GM19328 (cell line): Measurements from ENCODE around the gene SIRPA.

Source experiments
- ATAC-seq: cut with Tn5 transposase; IDR thresholded peaks from one replicate; pipeline ENCODE4 v1.9.1; 2021; ENCODE audit warnings: mild to moderate bottlenecking, moderate library complexity; ENCODE audit not compliant: unreplicated experiment

SIRPA gene

GRCh38 chr20:1868856-1869255, 26.4 kb upstream of the SIRPA start:
- ATAC-seq: no peak

DNA sequence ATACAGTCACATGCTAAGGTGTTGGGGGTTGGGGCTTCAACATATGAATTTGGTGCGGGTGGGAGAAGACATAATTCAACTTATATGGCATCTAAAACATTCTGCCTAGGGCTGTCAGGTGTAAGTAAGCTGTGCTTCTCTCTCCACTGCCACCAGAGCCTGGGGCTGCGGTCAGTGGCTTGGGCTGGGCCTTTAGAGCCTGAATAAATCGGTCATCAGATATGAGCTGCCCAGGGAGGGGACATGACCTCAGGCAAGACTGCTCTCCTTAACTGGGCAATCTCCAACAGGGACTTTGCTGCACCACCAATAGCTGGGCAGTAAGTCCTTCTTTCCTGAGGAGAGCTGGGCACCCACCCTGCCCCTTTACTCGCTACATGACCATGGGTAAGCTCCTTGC, 24.9 kb upstream of the SIRPA start:
- no peak for ATAC-seq

GRCh38 chr20:1870792-1871550, 24.2 kb upstream of the SIRPA start:
- ATAC-seq: no peak

DNA sequence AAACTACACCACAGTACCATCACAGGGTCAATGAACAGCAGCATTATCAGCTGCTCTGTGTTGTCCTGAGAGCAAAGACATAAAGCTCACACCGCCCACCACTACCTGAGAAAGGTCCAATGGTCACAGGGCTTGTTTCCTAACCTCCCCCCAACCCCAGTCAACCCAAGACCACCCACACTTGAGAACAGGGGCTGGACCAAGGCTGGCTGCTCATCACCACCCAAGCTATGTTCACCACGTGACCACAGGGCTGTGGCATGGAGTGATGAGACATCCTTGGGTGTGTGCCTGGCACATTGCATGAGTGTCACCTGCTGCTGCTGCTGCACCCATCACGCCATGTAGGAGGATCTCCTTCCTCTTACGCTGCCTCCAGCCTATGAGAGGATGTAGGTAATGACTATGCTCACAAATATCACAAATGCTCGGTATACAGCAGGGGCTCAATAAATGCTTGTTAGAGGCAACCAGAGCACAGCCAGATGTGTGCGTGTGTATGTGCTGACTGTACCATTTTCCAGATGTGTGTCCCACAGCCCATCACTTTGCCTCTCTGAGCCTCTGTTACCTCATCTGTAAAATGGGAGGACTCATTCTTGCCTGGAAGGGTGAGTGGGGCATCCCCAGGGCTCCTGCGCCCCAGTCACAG, 23.3 kb upstream of the SIRPA start:
- no peak for ATAC-seq

- no peak for ATAC-seq
Observed at GRCh38 chr20:1872459-1873097, 22.6 kb upstream of the SIRPA start.

GRCh38 chr20:1874450-1875182, 20.6 kb upstream of the SIRPA start:
- ATAC-seq: no peak

- no peak for ATAC-seq
Observed at GRCh38 chr20:1875183-1875554, 20.0 kb upstream of the SIRPA start.

GRCh38 chr20:1875762-1876161, 19.4 kb upstream of the SIRPA start:
- ATAC-seq: no peak

DNA sequence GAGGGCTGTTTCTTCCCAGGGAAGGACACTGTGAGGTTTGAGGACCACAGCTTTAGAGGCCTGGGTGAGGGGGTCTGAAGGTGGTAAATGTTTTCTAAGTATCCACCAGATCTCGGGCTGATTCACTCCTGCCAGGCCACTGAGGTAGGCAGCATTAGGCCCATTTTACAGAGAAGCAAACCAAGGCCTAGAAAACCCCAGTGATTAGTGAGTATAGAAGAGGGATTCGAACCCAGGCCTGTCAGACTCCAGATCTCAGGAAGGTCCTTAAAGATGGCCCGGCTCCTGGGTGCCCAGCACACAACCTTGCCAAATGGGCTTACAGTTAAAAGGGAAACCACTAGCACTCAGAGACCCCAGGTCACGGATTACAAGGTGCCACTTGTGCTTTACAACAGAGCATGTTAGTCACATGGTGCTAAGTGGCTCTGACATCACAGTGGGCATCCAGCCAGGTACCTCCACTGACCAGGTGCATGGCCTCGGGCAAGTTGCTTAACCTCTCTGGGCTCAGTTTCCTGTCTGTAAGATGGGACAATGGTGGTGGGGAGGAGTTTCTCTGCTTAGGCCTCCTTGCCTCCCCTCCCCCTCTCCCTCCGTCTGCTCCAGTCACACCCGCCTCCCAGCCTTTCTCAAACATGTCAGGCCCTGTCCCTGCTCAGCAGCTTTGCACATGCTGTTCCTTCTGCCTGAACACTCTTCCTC, 18.8 kb upstream of the SIRPA start:
- no peak for ATAC-seq

DNA sequence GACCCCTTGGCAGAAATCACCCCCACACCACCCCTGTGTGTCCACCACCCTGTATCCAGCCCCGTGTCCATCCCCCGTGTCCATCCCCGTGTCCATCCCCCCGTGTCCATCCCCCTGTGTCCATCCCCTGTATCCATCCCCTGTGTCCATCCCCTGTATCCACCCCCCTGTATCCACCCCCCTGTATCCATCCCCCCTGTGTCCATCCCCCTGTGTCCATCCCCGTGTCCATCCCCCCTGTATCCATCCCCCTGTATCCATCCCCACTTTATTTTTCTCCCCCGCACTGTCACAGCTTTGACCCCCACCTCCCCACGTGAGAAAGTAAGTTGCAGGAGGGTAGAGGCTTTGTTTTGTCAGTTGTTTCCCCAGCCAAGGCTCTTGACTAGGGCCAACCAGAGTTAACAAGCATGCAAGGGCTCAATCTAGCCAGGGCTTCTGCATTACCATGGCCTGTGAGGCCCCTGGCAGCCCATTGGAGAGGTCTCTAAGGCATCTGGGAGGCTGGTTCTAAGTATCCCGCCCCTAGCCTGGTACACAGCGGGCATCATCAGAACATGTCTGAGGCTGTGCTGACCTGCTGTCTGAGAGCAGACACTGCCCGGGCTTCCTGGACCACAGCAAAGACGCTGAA, 18.1 kb upstream of the SIRPA start:
- ATAC-seq: no peak

DNA sequence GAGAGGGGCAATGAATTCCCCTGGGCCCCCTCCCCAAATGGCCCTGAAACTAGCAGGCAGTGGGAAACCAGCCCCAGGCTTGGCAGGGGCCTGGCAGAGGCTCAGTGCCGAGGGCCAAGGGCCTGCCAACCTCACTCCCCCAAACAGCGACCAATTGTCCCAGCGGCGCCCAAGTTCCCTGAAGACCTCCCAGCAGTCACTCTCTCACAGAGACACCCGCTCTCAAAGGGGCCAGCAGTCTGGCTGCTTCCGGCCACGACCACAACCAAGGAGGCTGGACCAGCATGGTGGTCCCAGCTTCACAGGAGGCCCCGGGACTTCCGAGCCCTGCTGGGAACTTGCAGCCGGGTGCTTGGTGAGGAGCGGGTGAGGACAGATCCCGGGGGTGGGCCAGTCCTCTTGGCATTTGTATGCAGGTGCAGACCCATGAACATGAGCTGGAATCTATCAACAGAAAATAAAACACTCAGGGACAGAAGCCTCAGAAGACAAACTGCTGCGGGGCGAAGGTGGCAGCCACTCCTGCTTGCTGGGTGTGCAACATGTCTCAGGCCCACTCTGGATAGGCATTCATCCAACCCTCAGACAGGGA, 17.5 kb upstream of the SIRPA start:
- ATAC-seq: no peak

GRCh38 chr20:1879369-1879768, 15.8 kb upstream of the SIRPA start:
- ATAC-seq: no peak

GRCh38 chr20:1879934-1880333, 15.3 kb upstream of the SIRPA start:
- no peak for ATAC-seq

GRCh38 chr20:1880529-1881239, 14.5 kb upstream of the SIRPA start:
- no peak for ATAC-seq

- ATAC-seq: no peak
Observed at GRCh38 chr20:1881240-1881835, 13.9 kb upstream of the SIRPA start.

DNA sequence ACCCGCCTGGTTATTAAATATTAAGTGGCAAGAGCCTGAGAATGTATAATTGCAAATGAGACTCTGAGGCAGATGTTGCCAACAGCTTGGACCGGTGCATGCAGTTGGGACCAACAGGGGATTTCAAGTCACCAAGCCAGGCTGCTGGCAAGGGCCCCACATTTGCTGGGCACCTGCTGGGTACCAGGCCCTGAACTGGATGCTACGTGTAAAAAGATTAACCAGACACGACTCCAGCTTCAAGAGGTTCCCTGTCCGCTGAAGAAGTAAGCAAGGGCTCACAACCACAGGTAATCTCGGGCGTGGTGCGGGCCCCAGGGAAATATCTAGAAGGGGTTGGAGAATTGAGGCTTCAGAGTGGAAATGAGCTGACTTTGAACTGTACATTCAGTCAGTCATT, 13.2 kb upstream of the SIRPA start:
- ATAC-seq: no peak

DNA sequence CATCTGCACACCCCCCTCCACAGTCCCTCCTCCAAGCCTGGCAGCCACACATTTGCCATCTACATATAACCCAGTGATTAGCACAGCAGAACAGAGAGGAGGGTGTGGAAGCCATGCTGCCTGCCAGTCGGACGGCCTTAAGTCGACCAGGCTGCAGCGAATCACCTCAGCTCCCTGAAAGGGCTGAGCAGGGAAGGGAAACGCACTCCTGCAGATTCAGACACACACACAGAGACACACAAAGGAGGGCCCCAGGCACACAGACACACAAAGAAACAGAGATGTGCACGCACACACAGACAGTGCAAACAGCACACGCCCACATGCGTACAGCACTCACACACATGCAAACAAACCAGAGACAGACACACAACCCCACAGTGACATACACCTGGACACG, 11.2 kb upstream of the SIRPA start:
- ATAC-seq: no peak

DNA sequence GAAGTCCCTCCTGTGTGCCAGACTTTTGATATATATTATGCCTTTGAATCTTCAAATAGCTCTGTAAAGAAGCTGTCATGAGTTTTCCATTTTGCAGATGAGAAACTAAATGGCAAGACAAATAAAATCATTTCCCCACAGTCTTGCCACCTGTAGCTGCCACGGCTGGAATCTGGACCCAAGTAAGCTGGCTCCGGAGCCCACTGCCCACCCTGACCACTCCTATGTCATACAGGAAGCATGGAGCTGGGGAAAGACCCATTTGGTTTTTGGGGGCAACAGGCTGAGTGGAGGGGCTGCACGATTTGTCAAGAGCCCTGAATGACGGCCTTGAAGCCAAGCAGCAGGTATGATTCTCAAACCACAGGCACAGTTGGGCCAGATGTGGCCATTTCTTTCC, 10.0 kb upstream of the SIRPA start:
- ATAC-seq: no peak
